SIG-M5 treated with dmso at 0.1 percent for 504 hours (cell line): ENCODE results near the gene TSC22D4.
A peak's percentile ranks its signal among the peaks of the same experiment; 100 is the strongest.

Experiments
- DNase-seq: peaks from one replicate; lab custom pipeline; 2025; ENCODE audit not compliant: unreplicated experiment; lab: John Stamatoyannopoulos, UW

TSC22D4 gene

DNA sequence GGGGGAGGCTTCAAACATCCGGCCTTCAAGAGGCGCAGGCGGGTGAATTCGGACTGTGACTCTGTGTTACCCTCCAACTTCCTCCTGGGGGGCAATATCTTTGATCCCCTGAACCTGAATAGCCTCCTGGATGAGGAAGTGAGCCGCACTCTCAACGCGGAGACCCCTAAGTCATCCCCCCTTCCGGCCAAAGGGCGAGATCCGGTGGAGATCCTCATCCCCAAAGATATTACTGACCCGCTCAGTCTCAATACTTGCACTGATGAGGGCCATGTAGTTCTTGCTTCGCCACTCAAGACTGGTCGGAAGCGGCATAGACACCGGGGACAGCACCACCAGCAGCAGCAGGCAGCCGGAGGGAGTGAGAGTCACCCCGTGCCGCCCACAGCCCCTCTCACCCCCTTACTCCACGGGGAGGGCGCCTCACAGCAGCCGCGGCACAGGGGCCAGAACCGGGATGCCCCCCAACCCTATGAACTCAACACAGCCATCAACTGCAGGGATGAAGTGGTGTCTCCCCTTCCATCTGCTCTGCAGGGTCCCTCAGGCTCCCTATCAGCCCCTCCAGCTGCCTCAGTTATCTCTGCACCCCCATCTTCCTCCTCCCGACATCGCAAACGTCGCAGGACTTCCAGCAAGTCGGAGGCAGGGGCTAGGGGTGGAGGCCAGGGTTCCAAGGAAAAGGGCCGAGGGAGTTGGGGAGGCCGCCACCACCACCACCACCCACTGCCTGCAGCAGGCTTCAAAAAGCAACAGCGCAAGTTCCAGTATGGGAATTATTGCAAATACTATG lies 48.3 kb downstream of the TSC22D4 start:
- DNase-seq, result peak; percentile 45

DNA sequence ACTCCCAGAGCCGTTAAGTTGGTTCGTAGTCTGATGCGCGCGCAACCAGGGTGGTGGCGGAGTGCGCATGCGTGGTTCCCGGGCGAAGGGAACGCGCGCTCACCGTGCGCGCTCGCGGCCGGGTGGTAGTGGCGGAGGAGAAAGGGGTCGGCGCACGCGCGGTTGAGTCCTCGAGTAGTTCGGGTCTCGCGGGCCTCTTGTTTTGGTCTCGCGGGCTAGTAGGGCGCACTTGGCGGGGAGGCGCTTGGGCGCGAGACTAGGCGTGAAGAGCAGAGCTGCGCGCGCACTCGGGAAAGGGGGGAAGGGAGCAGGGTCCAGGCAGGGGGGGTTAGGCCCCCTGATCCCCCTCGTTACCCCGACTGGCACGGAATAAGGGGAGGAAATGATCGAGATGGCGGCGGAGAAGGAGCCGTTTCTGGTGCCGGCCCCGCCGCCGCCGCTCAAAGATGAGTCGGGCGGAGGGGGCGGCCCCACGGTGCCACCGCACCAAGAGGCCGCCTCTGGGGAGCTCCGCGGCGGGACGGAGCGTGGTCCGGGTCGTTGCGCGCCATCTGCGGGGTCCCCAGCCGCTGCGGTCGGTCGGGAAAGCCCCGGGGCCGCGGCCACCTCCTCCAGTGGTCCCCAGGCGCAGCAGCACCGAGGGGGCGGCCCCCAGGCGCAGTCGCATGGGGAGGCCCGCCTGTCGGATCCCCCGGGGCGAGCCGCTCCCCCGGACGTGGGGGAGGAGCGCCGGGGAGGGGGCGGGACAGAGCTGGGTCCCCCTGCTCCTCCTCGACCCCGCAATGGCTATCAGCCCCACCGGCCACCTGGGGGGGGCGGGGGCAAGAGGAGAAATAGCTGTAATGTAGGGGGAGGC lies 49.1 kb downstream of the TSC22D4 start, which contains the start of gene MEPCE:
TSS of gene MEPCE (plus strand) at position 195 of the 856 bp plus-strand sequence. CDS start at position 383, 188 bp downstream.
- peak; percentile 81 for DNase-seq

DNA sequence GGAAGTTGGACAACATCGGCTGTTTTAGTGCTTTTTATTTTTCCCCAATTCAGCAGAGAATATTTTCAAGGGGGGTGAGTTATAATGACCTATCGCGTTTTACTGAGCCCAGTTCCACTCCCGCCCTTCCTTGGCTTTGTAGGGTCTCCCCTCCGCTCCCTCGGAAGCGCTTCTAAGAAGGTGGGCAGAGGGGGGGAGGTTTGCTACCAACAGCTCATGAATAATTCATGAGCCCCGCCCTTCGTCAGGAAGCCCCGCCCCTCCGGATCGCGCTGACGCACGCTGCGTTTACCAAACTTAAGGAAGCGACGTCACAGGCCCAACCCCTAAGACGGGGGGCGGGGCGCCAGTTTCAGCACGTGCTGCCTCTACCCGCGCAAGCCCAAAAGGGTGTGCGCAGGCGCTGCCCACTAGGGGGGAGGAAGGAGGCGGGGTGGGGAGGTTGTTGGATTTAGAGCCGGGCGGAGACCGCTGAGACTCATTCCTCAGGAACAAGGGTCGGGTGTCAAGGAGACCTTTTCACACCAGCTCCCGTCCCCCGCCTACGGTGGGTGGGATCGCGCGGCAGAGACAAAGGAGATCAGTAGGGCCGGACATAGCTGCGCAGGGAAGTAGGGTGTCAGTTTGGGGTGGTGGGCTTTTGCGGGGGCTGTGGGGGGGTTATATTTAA lies 49.9 kb downstream of the TSC22D4 start:
- peak; percentile 98 for DNase-seq

DNA sequence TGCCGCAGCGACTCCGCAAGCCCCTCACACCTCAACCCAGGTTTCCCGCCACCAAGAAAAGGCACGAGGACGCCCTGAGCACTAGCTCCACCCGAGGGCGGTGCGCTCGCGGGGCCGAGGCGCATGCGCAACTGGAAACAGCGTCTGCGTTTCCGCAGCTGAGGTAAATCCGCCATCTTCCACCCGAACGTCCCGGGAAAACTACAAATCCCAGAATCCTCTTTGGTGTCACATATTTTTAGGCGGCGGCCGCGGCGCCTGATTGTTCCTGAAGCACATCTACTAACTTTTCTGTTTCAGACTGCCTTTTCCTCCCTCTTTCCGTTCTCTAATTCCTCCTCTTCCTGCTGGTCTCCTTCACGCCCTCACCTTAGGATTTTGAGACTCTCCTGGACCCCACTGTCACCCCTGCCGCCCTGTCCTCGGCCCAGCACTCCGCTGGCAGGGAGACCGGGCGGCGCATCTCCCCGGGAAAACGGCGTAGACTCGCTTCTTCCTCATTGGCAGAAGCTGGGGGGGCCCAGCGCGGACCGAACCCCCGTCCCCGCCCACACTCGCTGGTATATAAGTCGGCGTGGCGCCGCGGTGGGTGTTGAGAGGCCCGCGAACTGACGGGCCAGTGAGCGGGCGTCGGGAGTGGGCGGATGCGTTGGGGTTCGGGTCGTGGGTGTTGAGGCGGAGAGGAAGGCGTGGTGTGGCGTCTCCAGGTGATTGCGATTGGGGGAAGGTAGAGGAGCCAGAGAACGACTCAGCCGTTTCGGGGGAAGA lies 50.6 kb downstream of the TSC22D4 start, which contains the start of gene ZCWPW1:
TSS of gene ZCWPW1 (minus strand) at position 505 of the 768 bp plus-strand sequence. CDS start 8,054 bp downstream, outside the sequence.
- DNase-seq, result peak; percentile 93

DNA sequence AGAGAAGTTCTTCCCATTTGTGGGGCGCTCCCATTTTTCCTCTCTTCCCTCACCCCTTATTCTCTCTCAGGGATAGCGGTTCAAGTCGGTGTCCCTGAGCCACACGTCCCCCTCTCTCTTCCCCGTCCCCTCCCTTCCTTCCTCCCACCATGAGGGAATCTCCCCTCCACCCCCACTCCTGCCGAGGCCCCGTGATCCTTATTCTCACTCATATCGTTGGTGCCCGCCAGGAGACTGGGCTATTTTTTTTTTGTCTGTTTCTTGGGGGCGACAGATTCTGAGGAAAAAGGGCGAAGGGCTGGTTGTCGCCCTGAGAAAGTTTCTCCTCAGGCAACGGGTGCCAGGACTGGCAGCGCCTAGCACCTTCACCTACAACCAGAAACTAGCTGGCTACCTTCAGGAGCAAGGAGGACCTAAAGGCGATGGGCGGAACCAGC lies 51.2 kb downstream of the TSC22D4 start:
- no peak for DNase-seq

DNA sequence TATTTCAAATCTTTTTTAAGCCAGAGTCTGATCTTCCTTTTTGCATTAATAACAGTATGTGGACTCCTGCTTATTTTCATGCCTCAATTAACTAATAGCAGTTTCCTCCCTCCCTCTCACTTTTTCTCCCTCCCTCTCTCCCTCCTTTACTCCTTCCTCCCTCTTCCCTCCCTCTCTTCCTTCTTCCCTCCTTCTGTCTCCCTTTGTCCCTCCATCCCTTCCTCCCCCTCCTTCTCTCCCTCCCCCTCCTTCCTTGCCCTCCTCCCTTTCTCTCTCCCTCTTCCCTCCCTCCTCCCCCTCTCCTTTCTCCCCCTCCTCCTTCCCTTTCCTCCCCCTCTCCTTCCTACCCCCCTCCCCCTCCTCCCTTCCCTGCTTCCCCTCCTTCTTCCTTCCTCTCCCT lies 52.5 kb downstream of the TSC22D4 start:
- no peak for DNase-seq

DNA sequence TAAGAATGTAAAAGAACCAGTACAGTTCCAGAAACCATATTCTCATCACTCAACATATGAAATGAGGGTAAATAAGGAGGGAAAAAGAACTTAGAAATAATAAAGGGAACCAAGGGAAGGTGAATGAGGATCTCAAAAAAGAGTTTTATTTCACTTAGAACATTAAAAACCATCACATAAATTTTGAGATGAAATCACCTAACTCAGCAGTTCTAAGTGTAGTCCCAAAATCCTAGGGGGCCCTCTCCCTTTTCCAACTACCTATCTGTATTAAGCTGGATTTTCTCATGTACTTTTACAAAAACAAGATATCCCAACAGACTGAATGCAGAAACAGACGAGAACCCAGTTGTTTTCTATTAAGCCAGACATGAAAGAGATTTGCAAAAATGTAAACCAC lies 53.7 kb downstream of the TSC22D4 start:
- DNase-seq, result no peak

DNA sequence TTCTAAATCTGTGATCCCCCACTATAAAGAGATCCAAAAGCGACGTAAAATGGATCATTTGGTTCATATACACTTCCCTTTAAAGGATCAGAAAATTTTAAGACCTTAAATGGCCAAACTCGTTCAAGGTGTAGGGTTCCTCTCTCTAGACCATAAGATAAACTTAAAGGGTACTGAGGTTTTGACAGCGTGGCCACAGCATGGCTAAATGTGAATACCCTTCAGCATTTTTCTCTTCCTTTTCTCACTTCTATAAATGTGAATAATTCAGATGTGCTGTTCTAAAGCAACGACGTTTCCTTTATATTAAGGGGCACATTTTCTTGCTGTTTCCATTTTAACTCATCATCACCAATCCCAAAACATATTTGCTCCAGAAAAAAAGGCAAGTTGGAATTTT lies 55.7 kb downstream of the TSC22D4 start:
- no peak for DNase-seq

DNA sequence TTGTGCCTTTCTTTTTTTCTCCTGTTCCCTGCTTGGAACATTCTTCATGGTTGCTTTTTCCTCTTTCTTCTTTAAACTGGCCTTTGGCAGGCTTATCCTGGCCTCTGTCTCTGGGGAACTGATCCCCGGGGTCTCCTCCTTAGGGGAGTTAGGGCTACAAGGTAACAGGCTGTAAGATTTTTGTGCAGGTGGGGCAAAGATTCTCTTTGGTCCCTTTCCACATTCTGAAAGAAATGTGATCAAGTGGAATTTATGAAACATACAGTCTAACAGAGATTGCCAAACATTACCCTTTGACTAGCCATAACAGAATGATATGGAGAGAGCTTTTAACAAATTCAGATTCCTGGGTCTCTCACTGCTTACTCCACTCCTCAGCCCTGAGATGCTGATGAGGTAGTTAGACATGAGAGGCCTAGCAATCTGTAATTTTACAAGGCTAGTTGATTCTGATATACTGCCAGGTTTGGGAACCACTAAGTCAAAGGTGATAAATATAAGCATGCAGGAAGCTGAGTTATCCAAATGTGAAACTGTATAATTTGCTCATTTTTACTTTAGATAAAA lies 59.3 kb downstream of the TSC22D4 start:
- DNase-seq, result no peak

DNA sequence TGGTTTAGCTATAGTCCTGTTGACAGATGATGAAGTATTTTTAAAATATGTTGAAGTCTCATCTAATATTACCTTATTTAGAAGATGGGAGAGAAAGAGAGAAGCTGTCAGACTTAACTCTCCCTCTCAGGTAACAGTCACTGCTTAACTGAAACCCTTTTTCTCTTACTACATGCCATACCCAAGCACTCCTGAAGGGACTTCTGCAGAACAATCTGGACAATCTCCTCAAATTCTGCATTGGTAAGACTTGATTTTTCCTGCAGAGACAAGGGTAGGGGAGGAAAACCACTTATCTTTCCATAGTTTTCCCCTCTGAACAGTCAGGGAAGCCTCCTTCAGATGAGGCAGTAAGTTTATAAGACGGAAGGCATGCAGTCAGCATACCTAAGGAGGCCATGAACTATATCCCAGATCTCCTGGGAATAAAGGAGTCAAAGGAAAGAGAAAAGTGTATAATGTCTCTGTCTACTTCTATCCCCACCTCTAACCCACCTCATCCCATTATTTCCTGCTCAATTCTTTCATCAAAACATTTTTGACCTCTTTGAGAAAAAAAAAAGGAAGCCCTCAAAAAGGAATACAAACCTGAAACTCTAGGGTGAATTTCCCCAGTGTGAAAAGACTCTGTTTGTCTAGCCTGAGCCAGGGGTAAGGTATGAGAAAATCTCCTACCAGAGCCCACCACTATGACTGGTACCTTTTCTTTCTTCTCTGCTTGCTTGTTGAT lies 59.9 kb downstream of the TSC22D4 start:
- DNase-seq, result no peak
